ENCODE measurements around the gene BGLAP. TPM values are rescaled to one million over a fixed set of nuclear protein-coding genes. Genes with fewer than 3 reads are reported as not detected.

The BGLAP gene
- total RNA-seq, 1 experiment from 2014 or later, result 0.67 TPM

DNA sequence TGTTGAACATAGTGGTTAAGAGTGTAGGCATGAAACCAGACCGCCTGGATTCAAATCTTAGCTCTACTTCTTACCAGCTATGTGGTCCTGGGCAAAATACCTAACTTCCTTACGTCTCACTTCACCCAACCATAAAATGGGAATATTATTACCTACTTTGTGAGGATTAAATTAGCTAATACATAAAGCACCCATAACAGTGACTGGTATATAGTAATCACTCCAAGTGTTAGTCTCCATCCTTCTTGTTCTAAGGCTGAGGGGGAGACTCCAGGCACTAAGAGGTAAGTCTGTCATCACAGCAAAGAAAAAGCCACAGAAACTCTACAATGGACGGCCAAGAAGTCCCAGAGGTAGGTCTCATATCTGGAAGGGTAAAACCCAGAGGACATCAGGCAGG is 37.9 kb downstream of the BGLAP start:
- ChIA-PET CTCF (no interaction called here), POLR2A (no interaction called here)
- TF ChIP-seq TCF7L2 (IDR thresholded peaks at IDR 0.05; ENCODE audit: low read depth, low read length), result no peak
- TF ChIP-seq, protein P1, sequence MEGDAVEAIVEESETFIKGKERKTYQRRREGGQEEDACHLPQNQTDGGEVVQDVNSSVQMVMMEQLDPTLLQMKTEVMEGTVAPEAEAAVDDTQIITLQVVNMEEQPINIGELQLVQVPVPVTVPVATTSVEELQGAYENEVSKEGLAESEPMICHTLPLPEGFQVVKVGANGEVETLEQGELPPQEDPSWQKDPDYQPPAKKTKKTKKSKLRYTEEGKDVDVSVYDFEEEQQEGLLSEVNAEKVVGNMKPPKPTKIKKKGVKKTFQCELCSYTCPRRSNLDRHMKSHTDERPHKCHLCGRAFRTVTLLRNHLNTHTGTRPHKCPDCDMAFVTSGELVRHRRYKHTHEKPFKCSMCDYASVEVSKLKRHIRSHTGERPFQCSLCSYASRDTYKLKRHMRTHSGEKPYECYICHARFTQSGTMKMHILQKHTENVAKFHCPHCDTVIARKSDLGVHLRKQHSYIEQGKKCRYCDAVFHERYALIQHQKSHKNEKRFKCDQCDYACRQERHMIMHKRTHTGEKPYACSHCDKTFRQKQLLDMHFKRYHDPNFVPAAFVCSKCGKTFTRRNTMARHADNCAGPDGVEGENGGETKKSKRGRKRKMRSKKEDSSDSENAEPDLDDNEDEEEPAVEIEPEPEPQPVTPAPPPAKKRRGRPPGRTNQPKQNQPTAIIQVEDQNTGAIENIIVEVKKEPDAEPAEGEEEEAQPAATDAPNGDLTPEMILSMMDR (IDR thresholded peaks at IDR 0.05), result no peak
- in situ Hi-C loops (cut with HindIII; ENCODE audit: low pct_unique_long_range_greater_than_20kb, low sequenced_read_pairs), result no loop called here
- H3K36me3 ChIP-seq (ENCODE audit: control insufficient read depth, insufficient read depth, low read length), result peaks cover 23% of the 10 kb centered on the region
- BruUV-seq (replicated peaks), result no TSS peak
- ATAC-seq (no peak), DNase-seq (ENCODE audit: low read depth, low spot score) (no peak)
- H3K27me3 ChIP-seq (ENCODE audit: control insufficient read depth, insufficient read depth, low read length), result no peaks in the 10 kb centered on the region
- no peak overlapping the region for H3K27ac ChIP-seq (ENCODE audit: low read length)
- peaks cover 14% of the 10 kb centered on the region for H3K4me1 ChIP-seq (ENCODE audit: control insufficient read depth, insufficient read depth, low read length)
- intact Hi-C loops (cut with micrococcal nuclease; ENCODE audit: unreplicated experiment), result no loop called here
- H3K4me3 ChIP-seq (ENCODE audit: low read depth in 2 of 2, low read length in 2 of 2), result no peak overlapping the region
- no peaks in the 10 kb centered on the region for H3K9me3 ChIP-seq (ENCODE audit: control insufficient read depth, insufficient read depth, low read depth, low read length)

DNA sequence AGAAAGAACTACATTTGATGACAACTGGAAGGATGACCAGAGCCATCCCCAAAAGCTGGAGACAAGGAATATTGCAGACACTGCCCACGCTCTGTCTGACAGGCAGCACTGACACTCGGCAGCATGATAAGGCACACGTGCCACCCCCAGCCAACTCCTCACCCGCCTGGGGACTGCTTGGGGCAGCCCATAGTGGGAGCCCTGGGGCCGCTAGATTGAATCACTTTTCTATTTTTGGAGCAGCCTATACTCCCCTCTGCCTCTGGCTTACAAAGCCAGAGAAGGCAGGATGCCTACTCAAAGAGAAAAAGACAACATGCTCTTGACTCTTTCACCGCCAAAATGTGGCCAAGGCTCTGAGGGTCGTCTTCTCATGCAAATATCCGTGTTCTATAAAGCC is 39.3 kb downstream of the BGLAP start:
- intact Hi-C loops (cut with micrococcal nuclease; ENCODE audit: unreplicated experiment), result no loop called here

More for the DNA sequence above, 39.3 kb downstream of the BGLAP start:
- peak overlapping the region; percentile 75 to 92 for H3K4me3 ChIP-seq (ENCODE audit: low read depth in 2 of 2, low read length in 2 of 2)
- ChIA-PET POLR2A (interaction anchor here (0.6 to 1.6 kb wide), 2 partner anchors 10 to 139 kb away, joined by 7 to 12 read pairs; no protein-coding TSS in a partner anchor), CTCF (no interaction called here)
- H3K9me3 ChIP-seq (ENCODE audit: control insufficient read depth, insufficient read depth, low read depth, low read length), result no peaks in the 10 kb centered on the region
- ATAC-seq (no peak), DNase-seq (ENCODE audit: low read depth, low spot score) (no peak)
- peak overlapping the region; percentile 98 for H3K27ac ChIP-seq (ENCODE audit: low read length)
- BruUV-seq (replicated peaks), result no TSS peak
- TF ChIP-seq SIN3A (IDR thresholded peaks at IDR 0.05; ENCODE audit: borderline replicate concordance, insufficient read depth, low read depth, low read length) (no peak), POLR2AphosphoS5 (IDR thresholded peaks at IDR 0.05; ENCODE audit: low read depth, low read length) (no peak), TCF7L2 (IDR thresholded peaks at IDR 0.05; ENCODE audit: low read depth, low read length) (no peak)
- TF ChIP-seq, protein P1 (IDR thresholded peaks at IDR 0.05), result no peak
- TF ChIP-seq, protein P2, sequence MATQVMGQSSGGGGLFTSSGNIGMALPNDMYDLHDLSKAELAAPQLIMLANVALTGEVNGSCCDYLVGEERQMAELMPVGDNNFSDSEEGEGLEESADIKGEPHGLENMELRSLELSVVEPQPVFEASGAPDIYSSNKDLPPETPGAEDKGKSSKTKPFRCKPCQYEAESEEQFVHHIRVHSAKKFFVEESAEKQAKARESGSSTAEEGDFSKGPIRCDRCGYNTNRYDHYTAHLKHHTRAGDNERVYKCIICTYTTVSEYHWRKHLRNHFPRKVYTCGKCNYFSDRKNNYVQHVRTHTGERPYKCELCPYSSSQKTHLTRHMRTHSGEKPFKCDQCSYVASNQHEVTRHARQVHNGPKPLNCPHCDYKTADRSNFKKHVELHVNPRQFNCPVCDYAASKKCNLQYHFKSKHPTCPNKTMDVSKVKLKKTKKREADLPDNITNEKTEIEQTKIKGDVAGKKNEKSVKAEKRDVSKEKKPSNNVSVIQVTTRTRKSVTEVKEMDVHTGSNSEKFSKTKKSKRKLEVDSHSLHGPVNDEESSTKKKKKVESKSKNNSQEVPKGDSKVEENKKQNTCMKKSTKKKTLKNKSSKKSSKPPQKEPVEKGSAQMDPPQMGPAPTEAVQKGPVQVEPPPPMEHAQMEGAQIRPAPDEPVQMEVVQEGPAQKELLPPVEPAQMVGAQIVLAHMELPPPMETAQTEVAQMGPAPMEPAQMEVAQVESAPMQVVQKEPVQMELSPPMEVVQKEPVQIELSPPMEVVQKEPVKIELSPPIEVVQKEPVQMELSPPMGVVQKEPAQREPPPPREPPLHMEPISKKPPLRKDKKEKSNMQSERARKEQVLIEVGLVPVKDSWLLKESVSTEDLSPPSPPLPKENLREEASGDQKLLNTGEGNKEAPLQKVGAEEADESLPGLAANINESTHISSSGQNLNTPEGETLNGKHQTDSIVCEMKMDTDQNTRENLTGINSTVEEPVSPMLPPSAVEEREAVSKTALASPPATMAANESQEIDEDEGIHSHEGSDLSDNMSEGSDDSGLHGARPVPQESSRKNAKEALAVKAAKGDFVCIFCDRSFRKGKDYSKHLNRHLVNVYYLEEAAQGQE (IDR thresholded peaks at IDR 0.05; ENCODE audit: insufficient read depth in 1 of 2, low read depth in 2 of 2, low read length in 1 of 2), result no peak
- peaks cover 14% of the 10 kb centered on the region for H3K4me1 ChIP-seq (ENCODE audit: control insufficient read depth, insufficient read depth, low read length)
- peaks cover 20% of the 10 kb centered on the region for H3K36me3 ChIP-seq (ENCODE audit: control insufficient read depth, insufficient read depth, low read length)
- in situ Hi-C loops (cut with HindIII; ENCODE audit: low pct_unique_long_range_greater_than_20kb, low sequenced_read_pairs), result no loop called here
- H3K27me3 ChIP-seq (ENCODE audit: control insufficient read depth, insufficient read depth, low read length), result no peaks in the 10 kb centered on the region

All from Panc1 (cell line).